Measurements from ENCODE around the gene PHF2.

Gene PHF2

GRCh38 chr9:93721417-93721965 lies 145.1 kb downstream of the PHF2 start:
- H3K9ac ChIP-seq (ENCODE audit: low read depth, low read length, poor library complexity, severe bottlenecking), result no peak overlapping the region
- no peak overlapping the region for H3K4me2 ChIP-seq (ENCODE audit: low read depth, low read length, poor library complexity, severe bottlenecking)
- no peaks in the 10 kb centered on the region for H3F3A ChIP-seq (ENCODE audit: low read depth)
- no peaks in the 10 kb centered on the region for H3K27me3 ChIP-seq (ENCODE audit: insufficient read depth, low read length, poor library complexity, severe bottlenecking)
- H2AFZ ChIP-seq (ENCODE audit: low read length), result no peak overlapping the region
- H3K79me2 ChIP-seq (ENCODE audit: insufficient read depth, low read length), result no peaks in the 10 kb centered on the region
- H3K4me1 ChIP-seq (ENCODE audit: insufficient read depth, low read length, poor library complexity, severe bottlenecking), result no peaks in the 10 kb centered on the region
- no peaks in the 10 kb centered on the region for H3K36me3 ChIP-seq (ENCODE audit: insufficient read depth, low read length)
- H3K9me3 ChIP-seq (ENCODE audit: insufficient read depth, low read depth, low read length), result peaks cover 6% of the 10 kb centered on the region; the same call in 1 of the 2 replicates
- no peak overlapping the region for H3K4me3 ChIP-seq (ENCODE audit: low read length, poor library complexity, severe bottlenecking)
- no peaks in the 10 kb centered on the region for H3K9me2 ChIP-seq (replicated peaks; ENCODE audit: low read depth, low read length)
- no peak for TF ChIP-seq EZH2phosphoT487 (IDR thresholded peaks at IDR 0.05; ENCODE audit: borderline replicate concordance)
- no peak for TF ChIP-seq CTCF (conservative IDR thresholded peaks at IDR 0.05; ENCODE audit: low read length)
- H4K20me1 ChIP-seq (ENCODE audit: insufficient read depth, low read length, poor library complexity, severe bottlenecking), result no peaks in the 10 kb centered on the region

- Histone ChIP-seq H3K79me2 (ENCODE audit: insufficient read depth, low read length) (no peaks in the 10 kb centered on the region), H3F3A (ENCODE audit: low read depth) (no peaks in the 10 kb centered on the region), H3K4me2 (ENCODE audit: low read depth, low read length, poor library complexity, severe bottlenecking) (no peak overlapping the region), H3K27me3 (ENCODE audit: insufficient read depth, low read length, poor library complexity, severe bottlenecking) (no peaks in the 10 kb centered on the region), H3K4me3 (ENCODE audit: low read length, poor library complexity, severe bottlenecking) (no peak overlapping the region), H3K9ac (ENCODE audit: low read depth, low read length, poor library complexity, severe bottlenecking) (no peak overlapping the region), H3K36me3 (ENCODE audit: insufficient read depth, low read length) (no peaks in the 10 kb centered on the region), H4K20me1 (ENCODE audit: insufficient read depth, low read length, poor library complexity, severe bottlenecking) (no peaks in the 10 kb centered on the region), H3K4me1 (ENCODE audit: insufficient read depth, low read length, poor library complexity, severe bottlenecking) (no peaks in the 10 kb centered on the region), H3K9me3 (ENCODE audit: insufficient read depth, low read depth, low read length) (peaks cover 6% of the 10 kb centered on the region; the same call in 1 of the 2 replicates), H2AFZ (ENCODE audit: low read length) (no peak overlapping the region), H3K9me2 (replicated peaks; ENCODE audit: low read depth, low read length) (no peaks in the 10 kb centered on the region)
- TF ChIP-seq CTCF (conservative IDR thresholded peaks at IDR 0.05; ENCODE audit: low read length) (no peak), EZH2phosphoT487 (IDR thresholded peaks at IDR 0.05; ENCODE audit: borderline replicate concordance) (no peak)
Measured at GRCh38 chr9:93724852-93725251, 148.5 kb downstream of the PHF2 start.

GRCh38 chr9:93725382-93725781 lies 149.0 kb downstream of the PHF2 start:
- Histone ChIP-seq H3K9me3 (ENCODE audit: insufficient read depth, low read depth, low read length) (peaks cover 6% of the 10 kb centered on the region; the same call in 1 of the 2 replicates), H3K4me1 (ENCODE audit: insufficient read depth, low read length, poor library complexity, severe bottlenecking) (no peaks in the 10 kb centered on the region), H3F3A (ENCODE audit: low read depth) (no peaks in the 10 kb centered on the region), H3K36me3 (ENCODE audit: insufficient read depth, low read length) (no peaks in the 10 kb centered on the region), H3K4me2 (ENCODE audit: low read depth, low read length, poor library complexity, severe bottlenecking) (no peak overlapping the region), H3K79me2 (ENCODE audit: insufficient read depth, low read length) (no peaks in the 10 kb centered on the region), H3K9me2 (replicated peaks; ENCODE audit: low read depth, low read length) (no peaks in the 10 kb centered on the region), H3K27me3 (ENCODE audit: insufficient read depth, low read length, poor library complexity, severe bottlenecking) (no peaks in the 10 kb centered on the region), H3K9ac (ENCODE audit: low read depth, low read length, poor library complexity, severe bottlenecking) (no peak overlapping the region), H4K20me1 (ENCODE audit: insufficient read depth, low read length, poor library complexity, severe bottlenecking) (no peaks in the 10 kb centered on the region), H2AFZ (ENCODE audit: low read length) (no peak overlapping the region), H3K4me3 (ENCODE audit: low read length, poor library complexity, severe bottlenecking) (no peak overlapping the region)
- TF ChIP-seq EZH2phosphoT487 (IDR thresholded peaks at IDR 0.05; ENCODE audit: borderline replicate concordance), result no peak
- TF ChIP-seq CTCF (conservative IDR thresholded peaks at IDR 0.05; ENCODE audit: low read length), result no peak
